Ishikawa (cell line): ENCODE measurements around the gene PITX3.

Source experiments
- CEBPB ChIP-seq: IDR thresholded peaks from 2 replicates; pipeline ENCODE4 v1.6.1; 2012
- CREB1 ChIP-seq: IDR thresholded peaks from 2 replicates; pipeline ENCODE4 v1.6.1; 2012; ENCODE audit warnings: low read depth
- EP300 ChIP-seq: IDR thresholded peaks from 2 replicates; pipeline ENCODE4 v1.6.1; 2012; ENCODE audit warnings: borderline replicate concordance
- FOXM1 ChIP-seq: IDR thresholded peaks from 2 replicates; pipeline ENCODE4 v1.6.1; 2012; ENCODE audit warnings: low read depth, borderline replicate concordance
- MAX ChIP-seq: IDR thresholded peaks from 2 replicates; pipeline ENCODE4 v1.6.1; 2012
- RAD21 ChIP-seq: IDR thresholded peaks from 2 replicates; pipeline ENCODE4 v1.6.1; 2012; ENCODE audit warnings: low read depth
- TF ChIP-seq, protein P1 (sequence below): IDR thresholded peaks from 2 replicates; pipeline ENCODE4 v1.6.1; 2012; ENCODE audit warnings: low read depth, mild to moderate bottlenecking

DNA sequence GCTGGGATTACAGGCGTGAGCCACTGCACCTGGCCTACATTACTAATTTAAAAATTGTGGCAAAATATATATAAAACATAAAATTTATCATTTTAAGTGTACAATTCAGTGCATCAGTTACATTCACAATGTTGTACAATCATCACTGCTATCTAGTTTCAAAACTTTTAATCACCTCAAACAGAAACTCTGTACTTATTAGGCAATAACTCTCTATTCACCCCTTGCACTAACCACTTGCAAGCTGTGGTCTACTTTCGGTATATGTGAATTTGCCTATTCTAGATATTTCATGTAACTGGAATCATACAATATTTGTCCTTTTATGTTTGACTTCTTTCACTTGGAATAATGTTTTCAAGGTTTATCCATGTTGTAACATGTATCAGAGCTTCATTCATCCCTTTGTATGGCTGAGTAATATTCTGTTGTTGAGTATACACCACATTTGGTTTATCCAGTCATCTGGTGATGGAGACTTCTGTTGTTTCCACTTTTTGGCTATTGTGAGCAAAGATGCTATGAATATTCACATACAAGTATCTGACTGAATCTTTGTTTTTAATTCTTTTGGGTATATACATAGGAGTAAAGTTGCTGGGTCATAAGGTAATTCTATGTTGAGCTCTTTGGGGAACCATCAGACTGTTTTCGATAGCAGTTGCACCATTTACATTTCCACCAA lies 29.6 kb downstream of the PITX3 start:
- TF ChIP-seq FOXM1 (no peak), CEBPB (no peak), RAD21 (no peak), EP300 (no peak), MAX (no peak), CREB1 (no peak)
- TF ChIP-seq, protein P1, sequence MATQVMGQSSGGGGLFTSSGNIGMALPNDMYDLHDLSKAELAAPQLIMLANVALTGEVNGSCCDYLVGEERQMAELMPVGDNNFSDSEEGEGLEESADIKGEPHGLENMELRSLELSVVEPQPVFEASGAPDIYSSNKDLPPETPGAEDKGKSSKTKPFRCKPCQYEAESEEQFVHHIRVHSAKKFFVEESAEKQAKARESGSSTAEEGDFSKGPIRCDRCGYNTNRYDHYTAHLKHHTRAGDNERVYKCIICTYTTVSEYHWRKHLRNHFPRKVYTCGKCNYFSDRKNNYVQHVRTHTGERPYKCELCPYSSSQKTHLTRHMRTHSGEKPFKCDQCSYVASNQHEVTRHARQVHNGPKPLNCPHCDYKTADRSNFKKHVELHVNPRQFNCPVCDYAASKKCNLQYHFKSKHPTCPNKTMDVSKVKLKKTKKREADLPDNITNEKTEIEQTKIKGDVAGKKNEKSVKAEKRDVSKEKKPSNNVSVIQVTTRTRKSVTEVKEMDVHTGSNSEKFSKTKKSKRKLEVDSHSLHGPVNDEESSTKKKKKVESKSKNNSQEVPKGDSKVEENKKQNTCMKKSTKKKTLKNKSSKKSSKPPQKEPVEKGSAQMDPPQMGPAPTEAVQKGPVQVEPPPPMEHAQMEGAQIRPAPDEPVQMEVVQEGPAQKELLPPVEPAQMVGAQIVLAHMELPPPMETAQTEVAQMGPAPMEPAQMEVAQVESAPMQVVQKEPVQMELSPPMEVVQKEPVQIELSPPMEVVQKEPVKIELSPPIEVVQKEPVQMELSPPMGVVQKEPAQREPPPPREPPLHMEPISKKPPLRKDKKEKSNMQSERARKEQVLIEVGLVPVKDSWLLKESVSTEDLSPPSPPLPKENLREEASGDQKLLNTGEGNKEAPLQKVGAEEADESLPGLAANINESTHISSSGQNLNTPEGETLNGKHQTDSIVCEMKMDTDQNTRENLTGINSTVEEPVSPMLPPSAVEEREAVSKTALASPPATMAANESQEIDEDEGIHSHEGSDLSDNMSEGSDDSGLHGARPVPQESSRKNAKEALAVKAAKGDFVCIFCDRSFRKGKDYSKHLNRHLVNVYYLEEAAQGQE, result no peak
